HEK293T (cell line): ENCODE results near the gene PRRT2.
"Not testable (repeated sequence)": the region's sequence is repeated elsewhere in the genome, so short reads cannot be mapped to it uniquely, and the experiment has no call there.

Experiments used
- CTCF ChIA-PET: fragments of 350-600 bp; formaldehyde crosslinking; extraction: SDS; loops from one replicate; lab custom pipeline; 2021; ENCODE audit warnings: antibody characterized with exemption, inconsistent platforms; lab: Yijun Ruan, JAX
- POLR2A ChIA-PET: fragments of 350-600 bp; formaldehyde crosslinking; extraction: SDS; loops from one replicate; lab custom pipeline; 2020; ENCODE audit warnings: antibody characterized with exemption, inconsistent platforms; lab: Yijun Ruan, JAX
- DNase-seq: peaks from one replicate; pipeline ENCODE4 v3.0.0; 2012; ENCODE audit warnings: mixed read lengths; ENCODE audit errors: extremely low spot score
- ARNT ChIP-seq: fragments of 450-650 bp; IDR thresholded peaks from 2 replicates; pipeline ENCODE4 v1.6.1; 2017; ENCODE audit warnings: mild to moderate bottlenecking
- BHLHE40 ChIP-seq: fragments of 450-650 bp; IDR thresholded peaks from 2 replicates; pipeline ENCODE4 v1.6.1; 2016; ENCODE audit warnings: mild to moderate bottlenecking, moderate library complexity, borderline replicate concordance
- CTBP1 ChIP-seq: fragments of 450-650 bp; IDR thresholded peaks from 2 replicates; pipeline ENCODE4 v1.6.1; 2016; ENCODE audit warnings: borderline replicate concordance
- ELF4 ChIP-seq: fragments of 450-650 bp; IDR thresholded peaks from 2 replicates; pipeline ENCODE4 v1.6.1; 2017; ENCODE audit warnings: antibody characterized with exemption
- FOXA1 ChIP-seq: fragments of 450-650 bp; IDR thresholded peaks from 2 replicates; pipeline ENCODE4 v1.6.1; 2016; ENCODE audit warnings: mild to moderate bottlenecking
- FOXK2 ChIP-seq: fragments of 450-650 bp; IDR thresholded peaks from 2 replicates; pipeline ENCODE4 v1.6.1; 2016; ENCODE audit warnings: mild to moderate bottlenecking
- FOXM1 ChIP-seq: fragments of 450-650 bp; IDR thresholded peaks from 2 replicates; pipeline ENCODE4 v1.6.1; 2017; ENCODE audit warnings: mild to moderate bottlenecking, borderline replicate concordance
- HDGF ChIP-seq: fragments of 450-650 bp; IDR thresholded peaks from 2 replicates; pipeline ENCODE4 v1.6.1; 2017; ENCODE audit warnings: antibody characterized with exemption, borderline replicate concordance
- L3MBTL2 ChIP-seq: fragments of 450-650 bp; conservative IDR thresholded peaks from 2 replicates; pipeline ENCODE4 v1.6.1; 2016; ENCODE audit warnings: mild to moderate bottlenecking
- LEF1 ChIP-seq: fragments of 450-650 bp; IDR thresholded peaks from 2 replicates; pipeline ENCODE4 v1.6.1; 2017; ENCODE audit warnings: mild to moderate bottlenecking, borderline replicate concordance
- NFRKB ChIP-seq: fragments of 450-650 bp; IDR thresholded peaks from 2 replicates; pipeline ENCODE4 v1.6.1; 2016; ENCODE audit warnings: mild to moderate bottlenecking, moderate library complexity
- PKNOX1 ChIP-seq: fragments of 450-650 bp; IDR thresholded peaks from 2 replicates; pipeline ENCODE4 v1.6.1; 2016
- SP1 ChIP-seq: fragments of 450-650 bp; IDR thresholded peaks from 2 replicates; pipeline ENCODE4 v1.6.1; 2017
- SUZ12 ChIP-seq: fragments of 450-650 bp; IDR thresholded peaks from 2 replicates; pipeline ENCODE4 v1.6.1; 2016; ENCODE audit warnings: mild to moderate bottlenecking
- TARDBP ChIP-seq: fragments of 450-650 bp; IDR thresholded peaks from 2 replicates; pipeline ENCODE4 v1.6.1; 2016
- ZNF384 ChIP-seq: fragments of 450-650 bp; IDR thresholded peaks from 2 replicates; pipeline ENCODE4 v1.6.1; 2016

PRRT2 gene

GRCh38 chr16:29833219-29833618, 21.2 kb downstream of the PRRT2 start:
- 0 out of 2 replicates have a peak, but pooled peaks have one; percentile 44 for TF ChIP-seq ZNF384
- ChIA-PET CTCF (interaction anchor here (1.2 to 1.3 kb wide), 2 partner anchors 15 to 17 kb away, joined by 3 to 6 read pairs; partner anchors contain the start of gene PAGR1), POLR2A (interaction anchor here (1.5 kb wide), 1 partner anchor 17 kb away, joined by 6 read pairs; the partner anchor contains the start of gene PAGR1)
- not testable (repeated sequence) for DNase-seq

- DNase-seq: no peak
- ChIA-PET CTCF (interaction anchor here (0.6 to 1.7 kb wide), 3 partner anchors 14 to 221 kb away, joined by 3 to 9 read pairs (median 4); no protein-coding TSS in a partner anchor), POLR2A (interaction anchor here (1.3 kb wide), 1 partner anchor 8 kb away, joined by 4 read pairs; no protein-coding TSS in a partner anchor)
- TF ChIP-seq HDGF (no peak), SUZ12 (no peak)
These were observed 22.1 kb downstream of the PRRT2 start for GRCh38 chr16:29834079-29834478.

GRCh38 chr16:29835926-29836325, 23.9 kb downstream of the PRRT2 start:
- POLR2A ChIA-PET: no interaction called here
- TF ChIP-seq HDGF (no peak), NFRKB (no peak), ZNF384 (no peak), LEF1 (no peak), L3MBTL2 (no peak), ARNT (no peak), FOXM1 (no peak), FOXA1 (no peak), SUZ12 (no peak), FOXK2 (no peak), CTBP1 (no peak), SP1 (no peak), BHLHE40 (no peak), TARDBP (no peak), PKNOX1 (no peak)
- CTCF ChIA-PET: interaction anchor here (0.6 to 1.7 kb wide), 2 partner anchors 13 to 30 kb away, joined by 3 to 9 read pairs; no protein-coding TSS in a partner anchor
- no peak for DNase-seq

- ChIA-PET POLR2A (no interaction called here), CTCF (interaction anchor here (0.6 kb wide), 1 partner anchor 29 kb away, joined by 3 read pairs; no protein-coding TSS in a partner anchor)
- TF ChIP-seq PKNOX1 (no peak), FOXM1 (no peak), TARDBP (no peak)
- DNase-seq: no peak
These were observed 24.6 kb downstream of the PRRT2 start for GRCh38 chr16:29836623-29837022.

GRCh38 chr16:29837841-29838240, 25.8 kb downstream of the PRRT2 start:
- ChIA-PET POLR2A (interaction anchor here (1.3 to 1.6 kb wide), 2 partner anchors 17 to 30 kb away, joined by 4 to 5 read pairs; partner anchors contain the start of gene MVP), CTCF (interaction anchor here (2.4 kb wide), 1 partner anchor 11 kb away, joined by 20 read pairs; no protein-coding TSS in a partner anchor)
- DNase-seq: no peak
- no peak for TF ChIP-seq FOXM1
- no peak for TF ChIP-seq HDGF
- TF ChIP-seq TARDBP: no peak
- TF ChIP-seq LEF1: no peak
- TF ChIP-seq NFRKB: no peak
- TF ChIP-seq FOXK2: no peak
- TF ChIP-seq FOXA1: no peak

- TF ChIP-seq CTBP1: no peak
- TF ChIP-seq SUZ12: no peak
- no peak for TF ChIP-seq FOXK2
- no peak for TF ChIP-seq L3MBTL2
- TF ChIP-seq ARNT: no peak
- no peak for TF ChIP-seq ELF4
- TF ChIP-seq FOXM1: no peak
- TF ChIP-seq SP1: no peak
- no peak for TF ChIP-seq ZNF384
- no peak for TF ChIP-seq LEF1
- no peak for TF ChIP-seq BHLHE40
- no peak for TF ChIP-seq TARDBP
- no peak for TF ChIP-seq FOXA1
- no peak for TF ChIP-seq HDGF
- TF ChIP-seq NFRKB: no peak
- no peak for TF ChIP-seq PKNOX1
- ChIA-PET POLR2A (interaction anchor here (0.6 to 1.2 kb wide), 2 partner anchors 9 to 177 kb away, joined by 3 to 4 read pairs; no protein-coding TSS in a partner anchor), CTCF (interaction anchor here (0.6 to 2.4 kb wide), 3 partner anchors 9 to 696 kb away, joined by 3 to 20 read pairs (median 4); no protein-coding TSS in a partner anchor)
- DNase-seq: no peak
These were observed 27.8 kb downstream of the PRRT2 start for GRCh38 chr16:29839822-29840221.

GRCh38 chr16:29840240-29840639, 28.2 kb downstream of the PRRT2 start:
- no peak for DNase-seq
- TF ChIP-seq ZNF384 (no peak), SUZ12 (no peak), FOXK2 (no peak)
- ChIA-PET CTCF (interaction anchor here (1.1 to 2.4 kb wide), 2 partner anchors 8 to 23 kb away, joined by 4 to 20 read pairs; no protein-coding TSS in a partner anchor), POLR2A (interaction anchor here (0.6 to 1.2 kb wide), 2 partner anchors 8 to 177 kb away, joined by 3 to 4 read pairs; no protein-coding TSS in a partner anchor)
